ENCODE results near the gene USP9Y.

The USP9Y gene

GRCh38 chrY:12837550-12837949 is 136.5 kb downstream of the USP9Y start:
- Mint-ChIP-seq H3K27ac (no peak overlapping the region), H3K9me3 (no peaks in the 10 kb centered on the region), H3K36me3 (ENCODE audit: low read depth) (no peaks in the 10 kb centered on the region), H3K4me3 (no peak overlapping the region), H3K27me3 (ENCODE audit: low read depth) (no peaks in the 10 kb centered on the region), H3K4me1 (no peaks in the 10 kb centered on the region)
- no peak for TF ChIP-seq CTCF (IDR thresholded peaks at IDR 0.05; ENCODE audit: unreplicated experiment in 3 of 3)

- Mint-ChIP-seq H3K27ac (no peak overlapping the region), H3K9me3 (no peaks in the 10 kb centered on the region), H3K36me3 (ENCODE audit: low read depth) (no peaks in the 10 kb centered on the region), H3K4me1 (no peaks in the 10 kb centered on the region), H3K27me3 (ENCODE audit: low read depth) (no peaks in the 10 kb centered on the region), H3K4me3 (no peak overlapping the region)
- TF ChIP-seq CTCF (IDR thresholded peaks at IDR 0.05; ENCODE audit: unreplicated experiment in 3 of 3), result no peak
Measured at GRCh38 chrY:12841368-12841767, 140.3 kb downstream of the USP9Y start.

DNA sequence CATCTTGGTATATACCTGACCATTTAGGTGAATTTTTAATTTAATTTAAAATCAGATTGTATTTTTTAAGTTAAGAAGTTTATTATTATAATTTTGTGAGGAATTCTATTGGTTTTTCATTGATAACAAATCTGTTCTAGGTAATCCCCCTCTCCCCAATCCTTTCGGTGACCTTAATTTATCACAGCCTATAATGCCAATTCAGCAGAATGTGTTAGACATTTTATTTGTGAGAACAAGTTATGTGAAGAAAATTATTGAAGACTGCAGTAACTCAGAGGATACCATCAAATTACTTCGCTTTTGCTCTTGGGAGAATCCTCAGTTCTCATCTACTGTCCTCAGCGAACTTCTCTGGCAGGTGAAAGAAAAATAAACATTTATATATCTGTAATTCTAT is 145.8 kb downstream of the USP9Y start:
- Mint-ChIP-seq H3K9me3 (no peaks in the 10 kb centered on the region), H3K4me3 (no peak overlapping the region), H3K36me3 (ENCODE audit: low read depth) (no peaks in the 10 kb centered on the region), H3K4me1 (no peaks in the 10 kb centered on the region), H3K27me3 (ENCODE audit: low read depth) (no peaks in the 10 kb centered on the region), H3K27ac (no peak overlapping the region)
- TF ChIP-seq CTCF (IDR thresholded peaks at IDR 0.05; ENCODE audit: unreplicated experiment in 3 of 3), result no peak

- H3K4me1 Mint-ChIP-seq, result no peaks in the 10 kb centered on the region
- no peaks in the 10 kb centered on the region for H3K36me3 Mint-ChIP-seq (ENCODE audit: low read depth)
- no peak overlapping the region for H3K4me3 Mint-ChIP-seq
- H3K27ac Mint-ChIP-seq, result no peak overlapping the region
- H3K27me3 Mint-ChIP-seq (ENCODE audit: low read depth), result no peaks in the 10 kb centered on the region
- TF ChIP-seq CTCF (IDR thresholded peaks at IDR 0.05; ENCODE audit: unreplicated experiment in 3 of 3), result no peak
- H3K9me3 Mint-ChIP-seq, result no peaks in the 10 kb centered on the region
Measured at GRCh38 chrY:12855791-12856275, 154.8 kb downstream of the USP9Y start.

- Mint-ChIP-seq H3K27me3 (ENCODE audit: low read depth) (no peaks in the 10 kb centered on the region), H3K4me3 (no peak overlapping the region), H3K9me3 (no peaks in the 10 kb centered on the region)
Measured at GRCh38 chrY:12867960-12868359, 166.9 kb downstream of the USP9Y start.

More at GRCh38 chrY:12867960-12868359, 166.9 kb downstream of the USP9Y start:
- no peak for TF ChIP-seq CTCF (IDR thresholded peaks at IDR 0.05; ENCODE audit: unreplicated experiment in 3 of 3)
- no peaks in the 10 kb centered on the region for H3K4me1 Mint-ChIP-seq
- H3K27ac Mint-ChIP-seq, result no peak overlapping the region
- H3K36me3 Mint-ChIP-seq (ENCODE audit: low read depth), result no peaks in the 10 kb centered on the region
